NOMO-1 treated with dmso at 0.1 percent for 144 hours (cell line): ENCODE data around the gene BBS9.
A peak's percentile ranks its signal among the peaks of the same experiment; 100 is the strongest.

Source experiments
- DNase-seq: peaks from one replicate; lab custom pipeline; 2025; ENCODE audit not compliant: unreplicated experiment; lab: John Stamatoyannopoulos, UW

BBS9 gene

GRCh38 chr7:33591490-33591889 lies 462.1 kb downstream of the BBS9 start:
- peak; percentile 25 for DNase-seq

GRCh38 chr7:33592718-33593117 lies 463.4 kb downstream of the BBS9 start:
- no peak for DNase-seq

- no peak for DNase-seq
These were observed 464.2 kb downstream of the BBS9 start for GRCh38 chr7:33593611-33594010.

- DNase-seq: no peak
These were observed 467.3 kb downstream of the BBS9 start for GRCh38 chr7:33596686-33597085.

- no peak for DNase-seq
These were observed 467.8 kb downstream of the BBS9 start for GRCh38 chr7:33597181-33597580.

GRCh38 chr7:33601101-33601500 lies 471.7 kb downstream of the BBS9 start:
- DNase-seq: no peak

- DNase-seq: no peak
These were observed 472.5 kb downstream of the BBS9 start for GRCh38 chr7:33601884-33602283.

GRCh38 chr7:33604056-33604455 lies 474.7 kb downstream of the BBS9 start:
- DNase-seq: no peak

- DNase-seq: no peak
These were observed 481.6 kb downstream of the BBS9 start for GRCh38 chr7:33610918-33611317.

- no peak for DNase-seq
These were observed 483.1 kb downstream of the BBS9 start for GRCh38 chr7:33612442-33612841.

- no peak for DNase-seq
These were observed 485.2 kb downstream of the BBS9 start for GRCh38 chr7:33614357-33615117.

- no peak for DNase-seq
These were observed 487.4 kb downstream of the BBS9 start for GRCh38 chr7:33616752-33617151.

- DNase-seq: no peak
These were observed 489.9 kb downstream of the BBS9 start for GRCh38 chr7:33619264-33619663.

- DNase-seq: no peak
These were observed 493.9 kb downstream of the BBS9 start for GRCh38 chr7:33623267-33623666.

GRCh38 chr7:33624215-33624614 lies 494.9 kb downstream of the BBS9 start:
- no peak for DNase-seq

- no peak for DNase-seq
These were observed 497.5 kb downstream of the BBS9 start for GRCh38 chr7:33626869-33627268.

- no peak for DNase-seq
These were observed 498.4 kb downstream of the BBS9 start for GRCh38 chr7:33627741-33628140.

- DNase-seq: no peak
These were observed 499.5 kb downstream of the BBS9 start for GRCh38 chr7:33628894-33629293.

GRCh38 chr7:33630359-33630758 lies 501.0 kb downstream of the BBS9 start:
- DNase-seq: no peak

- no peak for DNase-seq
These were observed 503.0 kb downstream of the BBS9 start for GRCh38 chr7:33632322-33632721.

- DNase-seq: no peak
These were observed 503.6 kb downstream of the BBS9 start for GRCh38 chr7:33632840-33633525.

GRCh38 chr7:33634606-33635005 lies 505.2 kb downstream of the BBS9 start:
- no peak for DNase-seq

- no peak for DNase-seq
These were observed 507.0 kb downstream of the BBS9 start for GRCh38 chr7:33636359-33636758.
